GM23248 (cell line): ENCODE measurements around the gene GNRHR. TPM values are rescaled to one million over a fixed set of nuclear protein-coding genes. Genes with fewer than 3 reads are reported as not detected.

Experiments used
- DNase-seq: peaks from one replicate; pipeline ENCODE4 v3.0.0-alpha.2; 2015
- H2AFZ ChIP-seq: fragments of 200-600 bp; sonication (generic); 2 replicates; pipeline ENCODE4 v1.6.1; 2016; ENCODE audit warnings: antibody characterized with exemption
- H3F3A ChIP-seq: fragments of 200-600 bp; sonication (generic); 2 replicates; pipeline ENCODE4 v1.6.1; 2016; ENCODE audit warnings: mild to moderate bottlenecking, antibody characterized with exemption, mixed run types; ENCODE audit not compliant: insufficient read depth
- H3K27ac ChIP-seq: fragments of 200-600 bp; sonication (generic); 2 replicates; pipeline ENCODE4 v1.5.1; 2016; ENCODE audit warnings: mild to moderate bottlenecking
- H3K27me3 ChIP-seq: fragments of 200-600 bp; sonication (generic); replicated peaks from 2 replicates; pipeline ENCODE4 v1.6.1; 2016; ENCODE audit warnings: mild to moderate bottlenecking; ENCODE audit not compliant: insufficient read depth
- H3K36me3 ChIP-seq: fragments of 200-600 bp; sonication (generic); 2 replicates; pipeline ENCODE4 v1.6.1; 2016; ENCODE audit warnings: low read depth, mild to moderate bottlenecking
- H3K4me1 ChIP-seq: fragments of 200-600 bp; sonication (generic); 2 replicates; pipeline ENCODE4 v1.6.1; 2016; ENCODE audit warnings: mild to moderate bottlenecking; ENCODE audit not compliant: insufficient read depth
- H3K4me2 ChIP-seq: fragments of 200-600 bp; sonication (generic); one replicate; pipeline ENCODE4 v1.6.1; 2016; ENCODE audit warnings: mild to moderate bottlenecking; ENCODE audit not compliant: unreplicated experiment
- H3K4me3 ChIP-seq: fragments of 200-600 bp; sonication (generic); 2 replicates; pipeline ENCODE4 v1.5.1; 2016; ENCODE audit warnings: mild to moderate bottlenecking
- H3K79me2 ChIP-seq: fragments of 200-600 bp; sonication (generic); 2 replicates; pipeline ENCODE4 v1.6.1; 2016; ENCODE audit warnings: mild to moderate bottlenecking; ENCODE audit not compliant: insufficient read depth
- H3K9ac ChIP-seq: fragments of 200-600 bp; sonication (generic); 2 replicates; pipeline ENCODE4 v1.6.1; 2016; ENCODE audit warnings: mild to moderate bottlenecking
- H3K9me2 ChIP-seq: fragments of 200-600 bp; sonication (generic); 2 replicates; pipeline ENCODE4 v1.6.1; 2016; ENCODE audit warnings: mixed run types, mild to moderate bottlenecking, moderate library complexity; ENCODE audit not compliant: insufficient read depth
- H3K9me3 ChIP-seq: fragments of 200-600 bp; sonication (generic); one replicate; pipeline ENCODE4 v1.6.1; 2017; ENCODE audit warnings: low read depth
- H4K20me1 ChIP-seq: fragments of 200-600 bp; sonication (generic); 2 replicates; pipeline ENCODE4 v1.6.0; 2016; ENCODE audit not compliant: insufficient read depth
- EZH2 ChIP-seq: fragments of 200-600 bp; sonication (generic); IDR thresholded peaks from 2 replicates; pipeline ENCODE4 v1.6.1; 2018; ENCODE audit warnings: antibody characterized with exemption, mild to moderate bottlenecking; ENCODE audit not compliant: insufficient read depth, poor library complexity, severe bottlenecking
- EZH2phosphoT487 ChIP-seq: fragments of 200-600 bp; sonication (generic); IDR thresholded peaks from 2 replicates; pipeline ENCODE4 v1.6.1; 2018; ENCODE audit warnings: antibody characterized with exemption, moderate library complexity, mild to moderate bottlenecking, low read depth; ENCODE audit not compliant: insufficient read depth
- WGBS, 2 experiments: methylation state at CpG; one replicate each; pipeline ENCODE4 v1.1.6; 2015 to 2017; ENCODE audit warnings: low lambda C conversion rate in 2 of 2, low coverage in 1 of 2; ENCODE audit errors: missing lambda C conversion rate in 2 of 2; 5-methylcytosine and 5-hydroxymethylcytosine counted together
- in situ Hi-C: fragments of 300-500 bp; cut with MboI; formaldehyde crosslinking; loops from 2 replicates; pipeline ENCODE4 v1.15.0; 2020
- polyA plus RNA-seq: library from polyadenylated mRNA; unstranded; fragments of >200 nt; fragmentation: Nextera tagmentation; extraction: Ambion mirVana; gene quantifications from 2 replicates; pipeline ENCODE4 v1.2.1, GENCODE V29; 2016
- total RNA-seq: library from RNA; depleted of rRNA; stranded (reverse); fragments of >200 nt; shearing (Covaris generic); gene quantifications from 2 replicates; pipeline ENCODE4 v1.2.3, GENCODE V29; 2014

Gene GNRHR
- total and polyA plus RNA-seq, 2 experiments from 2014 or later, result 0.08 TPM; not detected in 1

DNA sequence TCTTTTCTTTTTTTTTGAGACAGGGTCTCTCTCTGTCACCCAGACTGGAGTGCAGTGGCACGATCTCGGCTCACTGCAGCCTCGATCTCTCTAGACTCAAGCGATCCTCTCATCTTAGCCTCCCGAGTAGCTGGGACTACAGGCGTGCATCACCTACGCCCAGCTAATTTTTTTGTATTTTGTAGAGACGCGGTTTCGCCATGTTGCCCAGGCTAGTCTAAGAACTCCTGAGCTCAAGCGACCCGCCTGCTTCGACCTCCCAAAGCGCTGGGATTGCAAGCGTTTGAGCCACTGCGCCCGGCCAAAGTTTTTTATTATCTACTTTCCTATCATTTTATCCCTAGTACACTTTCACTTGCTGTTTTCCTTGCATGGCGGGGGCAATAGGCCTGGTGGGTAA is 54.6 kb downstream of the GNRHR start:
- no peaks in the 10 kb centered on the region for H4K20me1 ChIP-seq
- in situ Hi-C loops, result no loop called here

DNA sequence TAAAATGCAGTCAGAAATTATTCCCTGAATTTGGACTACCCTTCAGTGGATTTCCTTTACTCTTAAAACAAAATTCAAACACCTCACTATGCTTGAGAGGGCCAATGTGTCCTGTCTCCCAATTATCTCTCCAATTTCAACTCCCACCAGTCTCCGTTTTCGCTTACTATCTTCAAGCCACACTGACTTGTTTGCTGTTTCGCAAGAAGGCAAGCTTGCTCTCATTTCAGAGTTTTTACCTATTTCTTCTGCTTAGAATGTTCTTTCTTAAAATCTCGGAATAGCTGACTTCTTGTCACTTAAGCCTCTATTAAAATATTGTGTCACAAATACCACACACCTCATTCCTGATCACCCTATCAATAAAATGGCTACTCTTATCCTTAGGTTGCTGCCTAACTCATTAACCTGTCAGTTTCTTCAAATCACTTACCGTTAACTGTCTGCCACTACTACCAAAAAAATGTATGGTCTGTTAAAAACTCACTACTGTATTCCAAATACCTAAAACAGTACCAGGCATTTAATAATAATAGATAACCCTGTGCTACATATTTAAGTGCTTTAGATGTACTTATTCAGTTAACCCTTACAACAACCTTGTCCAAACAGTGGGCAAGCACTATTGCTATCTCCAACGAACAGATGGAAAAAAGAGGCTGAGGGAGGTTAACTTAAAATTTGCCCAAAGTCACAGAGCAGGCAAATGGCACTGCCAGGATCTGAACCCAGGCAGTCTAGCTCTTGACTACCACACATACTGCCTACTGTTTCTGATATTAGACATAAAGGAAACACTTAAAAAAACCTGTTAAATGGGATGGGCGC is 56.1 kb downstream of the GNRHR start:
- Histone ChIP-seq H3K27ac (no peak overlapping the region), H3K9me2 (no peaks in the 10 kb centered on the region), H3K9me3 (no peaks in the 10 kb centered on the region), H3K79me2 (peaks cover 96% of the 10 kb centered on the region), H4K20me1 (no peaks in the 10 kb centered on the region), H3K36me3 (no peaks in the 10 kb centered on the region), H3K27me3 (no peaks in the 10 kb centered on the region), H3K4me3 (no peak overlapping the region), H3K4me1 (peaks cover 28% of the 10 kb centered on the region), H3F3A (no peaks in the 10 kb centered on the region; the same call in 1 of the 2 replicates), H2AFZ (no peak overlapping the region), H3K9ac (no peak overlapping the region), H3K4me2 (no peak overlapping the region)
- in situ Hi-C loops, result no loop called here
- WGBS, 2 experiments, result 71 to 72% methylated on average over 7 of the region's 7 CpGs
- DNase-seq, result no peak
- TF ChIP-seq EZH2 (no peak), EZH2phosphoT487 (no peak)

More for the DNA sequence above, 54.6 kb downstream of the GNRHR start:
- H3K79me2 ChIP-seq, result peaks cover 97% of the 10 kb centered on the region
- 93 to 94% methylated on average over 18 of the region's 18 CpGs for WGBS, 2 experiments
- no peaks in the 10 kb centered on the region for H3K27me3 ChIP-seq
- no peaks in the 10 kb centered on the region for H3K36me3 ChIP-seq
- no peak for DNase-seq
- H2AFZ ChIP-seq, result no peak overlapping the region
- no peaks in the 10 kb centered on the region for H3K9me2 ChIP-seq
- H3K9ac ChIP-seq, result peak overlapping the region; percentile 92
- no peaks in the 10 kb centered on the region; the same call in 1 of the 2 replicates for H3F3A ChIP-seq
- H3K4me1 ChIP-seq, result peaks cover 28% of the 10 kb centered on the region
- H3K27ac ChIP-seq, result peak overlapping the region; percentile 82; the same call in 1 of the 2 replicates
- no peak for TF ChIP-seq EZH2
- TF ChIP-seq EZH2phosphoT487, result no peak
- H3K9me3 ChIP-seq, result no peaks in the 10 kb centered on the region
- peak overlapping the region; percentile 95 for H3K4me3 ChIP-seq
- H3K4me2 ChIP-seq, result peak overlapping the region; percentile 93

DNA sequence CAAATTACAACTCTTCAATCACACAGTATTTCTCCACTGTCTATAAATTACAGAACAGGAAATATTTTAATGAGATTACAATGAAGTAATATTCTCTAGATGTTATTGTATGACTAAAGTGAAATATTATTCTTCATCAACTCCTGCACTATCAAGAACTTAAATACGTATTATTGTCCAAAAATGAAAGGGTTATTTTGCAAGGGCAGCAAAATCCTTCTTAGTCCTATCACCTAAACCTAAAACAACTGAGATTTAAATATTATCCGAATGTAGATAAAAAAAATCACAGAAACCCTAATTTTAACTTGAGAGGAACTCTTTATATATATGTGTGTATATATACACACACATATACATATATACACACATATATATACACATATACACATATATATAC is 58.1 kb downstream of the GNRHR start:
- Histone ChIP-seq H3F3A (peaks cover 4% of the 10 kb centered on the region; the same call in 1 of the 2 replicates), H3K9me3 (no peaks in the 10 kb centered on the region), H3K9ac (no peak overlapping the region), H3K27ac (no peak overlapping the region), H3K79me2 (peaks cover 98% of the 10 kb centered on the region), H3K4me1 (peaks cover 15% of the 10 kb centered on the region), H3K4me2 (no peak overlapping the region), H3K36me3 (peaks cover 19% of the 10 kb centered on the region), H4K20me1 (no peaks in the 10 kb centered on the region), H2AFZ (no peak overlapping the region), H3K27me3 (no peaks in the 10 kb centered on the region), H3K4me3 (no peak overlapping the region), H3K9me2 (no peaks in the 10 kb centered on the region)
- in situ Hi-C loops, result no loop called here
- no peak for DNase-seq
- WGBS, 2 experiments, result 98 to 100% methylated on average over 2 of the region's 2 CpGs
- TF ChIP-seq EZH2phosphoT487 (no peak), EZH2 (no peak)

GRCh38 chr4:67694662-67695061 is 59.5 kb downstream of the GNRHR start:
- H3K4me1 ChIP-seq, result peaks cover 10% of the 10 kb centered on the region
- H3K4me3 ChIP-seq, result no peak overlapping the region
- H3K9ac ChIP-seq, result no peak overlapping the region
- no peak overlapping the region for H3K4me2 ChIP-seq
- H4K20me1 ChIP-seq, result no peaks in the 10 kb centered on the region
- H3K79me2 ChIP-seq, result peaks cover 99% of the 10 kb centered on the region
- H3K9me2 ChIP-seq, result no peaks in the 10 kb centered on the region
- DNase-seq, result no peak
- peaks cover 13% of the 10 kb centered on the region for H3F3A ChIP-seq
- WGBS, 2 experiments, result 80 to 85% methylated on average over 3 of the region's 3 CpGs
- H2AFZ ChIP-seq, result no peak overlapping the region
- H3K27ac ChIP-seq, result no peak overlapping the region
- H3K27me3 ChIP-seq, result no peaks in the 10 kb centered on the region
- in situ Hi-C loops, result no loop called here
- no peaks in the 10 kb centered on the region for H3K9me3 ChIP-seq
- TF ChIP-seq EZH2phosphoT487 (no peak), EZH2 (no peak)
- H3K36me3 ChIP-seq, result peaks cover 19% of the 10 kb centered on the region
